ENCODE measurements around the gene TMEM50A. TPM values are rescaled to one million over a fixed set of nuclear protein-coding genes. Genes with fewer than 3 reads are reported as not detected.
"Not testable (repeated sequence)": the region's sequence is repeated elsewhere in the genome, so short reads cannot be mapped to it uniquely, and the experiment has no call there.

TMEM50A gene
- total RNA-seq, 1 experiment from 2014 or later: 129 TPM

DNA sequence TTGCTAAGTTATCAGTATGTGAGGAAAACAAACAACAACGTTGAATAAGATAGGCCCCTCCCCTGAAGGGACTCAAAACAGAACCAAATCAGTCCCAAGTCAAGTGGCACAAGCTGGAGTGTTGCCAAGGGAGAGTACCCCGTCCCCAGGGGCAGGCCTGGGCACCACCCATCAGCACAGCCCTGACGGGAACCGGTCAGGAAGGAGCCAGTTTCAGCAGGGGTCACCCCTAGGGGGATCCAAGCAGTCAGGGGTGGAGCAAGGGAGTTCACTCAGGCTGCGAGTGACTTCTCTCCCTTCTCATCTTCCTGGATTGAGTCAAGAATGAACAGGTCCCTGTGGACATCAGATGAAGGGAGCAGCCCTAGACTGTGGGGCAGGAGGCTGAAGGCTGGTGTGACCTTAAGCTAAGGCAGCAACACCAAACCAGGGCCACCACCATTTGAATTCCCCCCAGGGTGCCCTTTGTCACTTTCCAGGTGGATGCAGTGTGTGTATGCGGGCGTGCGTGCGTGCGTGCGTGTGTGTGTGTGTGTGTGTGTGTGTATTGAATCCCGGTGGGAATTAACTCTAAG is 67.7 kb downstream of the TMEM50A start:
- H3K9me3 ChIP-seq (ENCODE audit: low read length); H3K27ac ChIP-seq (ENCODE audit: low read length); H2AFZ ChIP-seq (ENCODE audit: low read length); H3K9ac ChIP-seq (ENCODE audit: low read length); H3K79me2 ChIP-seq (ENCODE audit: low read length); H3K27me3 ChIP-seq (ENCODE audit: low read length); H3K9me2 ChIP-seq (replicated peaks; ENCODE audit: insufficient read depth, low read length); DNase-seq; H3K4me2 ChIP-seq (ENCODE audit: low read depth, low read length, poor library complexity, severe bottlenecking); H4K20me1 ChIP-seq (ENCODE audit: insufficient read depth, low read depth, low read length); H3K4me3 ChIP-seq (ENCODE audit: low read length); H3K36me3 ChIP-seq (ENCODE audit: insufficient read depth, low read length); H3K4me1 ChIP-seq (ENCODE audit: low read length): not testable (repeated sequence)

DNA sequence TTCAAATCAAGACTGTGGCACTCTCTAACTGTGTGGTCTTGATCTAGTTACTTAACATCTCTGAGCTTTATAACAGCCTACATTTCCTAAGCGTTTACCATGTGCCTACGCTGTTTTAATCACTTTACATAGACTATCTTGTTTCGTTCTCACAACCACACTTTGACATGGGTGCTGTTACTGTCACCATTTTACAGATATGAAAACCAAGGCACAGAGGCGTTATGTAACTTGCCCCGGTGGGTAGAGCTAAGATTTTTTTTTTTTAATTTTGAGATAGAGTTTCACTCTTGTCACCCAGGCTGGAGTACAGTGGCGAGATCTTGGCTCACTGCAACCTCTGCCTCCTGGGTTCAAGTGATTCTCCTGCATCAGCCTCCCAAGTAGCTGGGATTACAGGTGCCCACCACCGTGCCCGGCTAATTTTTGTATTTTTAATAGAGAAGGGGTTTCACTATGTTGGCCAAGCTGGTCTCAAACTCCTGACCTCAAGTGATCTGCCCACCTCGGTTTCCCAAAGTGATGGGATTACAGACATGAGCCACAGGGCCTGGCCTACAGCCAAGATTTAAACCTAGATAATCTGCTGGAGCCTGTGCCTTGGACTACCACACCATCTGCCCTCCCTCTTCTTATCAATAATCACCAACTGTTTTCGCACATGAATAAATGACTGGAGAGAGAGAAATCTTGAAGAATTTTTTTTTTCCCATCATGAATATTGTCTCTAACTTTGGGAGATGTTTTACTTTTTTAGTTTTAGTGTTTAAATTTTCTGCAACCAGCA is 71.7 kb downstream of the TMEM50A start:
- H4K20me1 ChIP-seq (ENCODE audit: insufficient read depth, low read depth, low read length); H2AFZ ChIP-seq (ENCODE audit: low read length); DNase-seq: not testable (repeated sequence)

More for the DNA sequence above, 71.7 kb downstream of the TMEM50A start:
- H3K9ac ChIP-seq (ENCODE audit: low read length); H3K4me3 ChIP-seq (ENCODE audit: low read length); H3K27ac ChIP-seq (ENCODE audit: low read length); H3K9me3 ChIP-seq (ENCODE audit: low read length); H3K9me2 ChIP-seq (replicated peaks; ENCODE audit: insufficient read depth, low read length); H3K36me3 ChIP-seq (ENCODE audit: insufficient read depth, low read length); H3K79me2 ChIP-seq (ENCODE audit: low read length); H3K4me2 ChIP-seq (ENCODE audit: low read depth, low read length, poor library complexity, severe bottlenecking); H3K27me3 ChIP-seq (ENCODE audit: low read length): not testable (repeated sequence)
- H3K4me1 ChIP-seq (ENCODE audit: low read length): peaks cover 18% of the 10 kb centered on the region

Other genes with a start within 250 kb of the TMEM50A start
- 57.4 and 62.6 TPM in 2 replicates for gene SYF2, start 105.8 kb upstream of the TMEM50A start, total RNA-seq (2014; rRNA removed; shearing (Covaris generic); ENCODE audit: low replicate concordance)
- 151 and 155 TPM in 2 replicates for gene RSRP1, start 90.9 kb upstream of the TMEM50A start, total RNA-seq (2014; rRNA removed; shearing (Covaris generic); ENCODE audit: low replicate concordance)
- 0.26 TPM in 1 of 2 replicates, not detected in the other for gene RHD, start 65.8 kb upstream of the TMEM50A start, total RNA-seq (2014; rRNA removed; shearing (Covaris generic); ENCODE audit: low replicate concordance)
- gene RHCE, start 82.5 kb downstream of the TMEM50A start, total RNA-seq (2014; rRNA removed; shearing (Covaris generic); ENCODE audit: low replicate concordance): 3.1 TPM in 2 replicates
- gene MACO1, start 92.6 kb downstream of the TMEM50A start, total RNA-seq (2014; rRNA removed; shearing (Covaris generic); ENCODE audit: low replicate concordance): 29.7 and 31.4 TPM in 2 replicates
- gene LDLRAP1, start 205.3 kb downstream of the TMEM50A start, total RNA-seq (2014; rRNA removed; shearing (Covaris generic); ENCODE audit: low replicate concordance): not detected in 2 replicates